Thymus (tissue), 11 donors: ENCODE measurements around the gene HCN2. TPM values are rescaled to one million over a fixed set of nuclear protein-coding genes. Genes with fewer than 3 reads are reported as not detected.

Experiments
- DNase-seq, 9 donors: peaks; one replicate each; pipeline ENCODE4 v3.0.0-alpha.2; 2013; ENCODE audit warnings: low spot score in 9 of 9, low read depth in 6 of 9, missing footprints in 1 of 9
- H3K27ac ChIP-seq, 2 donors: one replicate each; pipeline ENCODE4 v1.5.1; 2013; ENCODE audit warnings: control low read depth in 1 of 2, low read depth in 1 of 2, low read length in 1 of 2, mild to moderate bottlenecking in 1 of 2, moderate library complexity in 1 of 2
- H3K27me3 ChIP-seq, 2 donors: one replicate each; pipeline ENCODE4 v1.5.1; 2013; ENCODE audit warnings: low read length in 1 of 2; ENCODE audit not compliant: control insufficient read depth in 2 of 2, insufficient read depth in 1 of 2
- H3K36me3 ChIP-seq, 2 donors: one replicate each; pipeline ENCODE4 v1.5.1; 2013; ENCODE audit warnings: low read length in 1 of 2, mild to moderate bottlenecking in 1 of 2, moderate library complexity in 1 of 2; ENCODE audit not compliant: control insufficient read depth in 2 of 2, insufficient read depth in 2 of 2
- H3K4me1 ChIP-seq, 2 donors: one replicate each; pipeline ENCODE4 v1.5.1; 2013; ENCODE audit warnings: low read length in 2 of 2; ENCODE audit not compliant: control insufficient read depth in 2 of 2, insufficient read depth in 2 of 2
- H3K4me3 ChIP-seq, 2 donors: one replicate each; pipeline ENCODE4 v1.5.1; 2013; ENCODE audit warnings: low read length in 2 of 2, control low read depth in 1 of 2, mild to moderate bottlenecking in 1 of 2
- H3K9me3 ChIP-seq, 2 donors: one replicate each; pipeline ENCODE4 v1.5.1; 2013; ENCODE audit warnings: low read length in 1 of 2, mild to moderate bottlenecking in 1 of 2; ENCODE audit not compliant: control insufficient read depth in 2 of 2, insufficient read depth in 1 of 2
- WGBS: extraction: QIAGEN DNeasy Blood & Tissue Kit; methylation state at CpG from one replicate; pipeline ENCODE4 v1.1.7; 2013; 5-methylcytosine and 5-hydroxymethylcytosine counted together
- polyA plus RNA-seq: library from polyadenylated mRNA; stranded (reverse); fragments of 200-250 nt; gene quantifications from one replicate; pipeline ENCODE4 v1.2.3, GENCODE V29; 2013
- total RNA-seq: library from RNA; stranded (reverse); fragments of 120-200 nt; gene quantifications from one replicate; pipeline ENCODE4 v1.2.4, GENCODE V29; 2013
- donor health status: healthy.

The HCN2 gene
- total and polyA plus RNA-seq, 2 donors: 0.05 to 0.46 TPM

GRCh38 chr19:575527-576506 lies 13.9 kb upstream of the HCN2 start:
- Histone ChIP-seq H3K4me3 (no peak overlapping the region), H3K9me3 (no peaks in the 10 kb centered on the region), H3K27ac (no peak overlapping the region), H3K36me3 (peaks cover 31% of the 10 kb centered on the region in 2 donors), H3K27me3 (no peaks in the 10 kb centered on the region), H3K4me1 (peaks cover 21 to 38% of the 10 kb centered on the region in 2 donors)
- no peak for DNase-seq
- 89% methylated on average over 38 of the region's 38 CpGs for WGBS

GRCh38 chr19:576768-577438 lies 12.8 kb upstream of the HCN2 start:
- Histone ChIP-seq H3K4me1 (peaks cover 19 to 28% of the 10 kb centered on the region in 2 donors), H3K36me3 (peaks cover 40 to 41% of the 10 kb centered on the region in 2 donors), H3K4me3 (no peak overlapping the region), H3K27ac (no peak overlapping the region), H3K27me3 (no peaks in the 10 kb centered on the region), H3K9me3 (no peaks in the 10 kb centered on the region)
- 94% methylated on average over 28 of the region's 28 CpGs for WGBS
- no peak for DNase-seq

- H3K27me3 ChIP-seq: no peaks in the 10 kb centered on the region
- H3K36me3 ChIP-seq: peaks cover 46 to 49% of the 10 kb centered on the region in 2 donors
- H3K4me3 ChIP-seq: no peak overlapping the region
- WGBS: 96% methylated on average over 66 of the region's 66 CpGs
- no peak for DNase-seq
- peaks cover 19 to 25% of the 10 kb centered on the region in 2 donors for H3K4me1 ChIP-seq
- no peak overlapping the region for H3K27ac ChIP-seq
- H3K9me3 ChIP-seq: no peaks in the 10 kb centered on the region
Observed at GRCh38 chr19:577439-578392, 12.0 kb upstream of the HCN2 start.

GRCh38 chr19:579111-579841 lies 10.4 kb upstream of the HCN2 start:
- no peak for DNase-seq
- Histone ChIP-seq H3K27me3 (no peaks in the 10 kb centered on the region), H3K4me1 (peaks cover 12 to 17% of the 10 kb centered on the region in 2 donors), H3K4me3 (no peak overlapping the region), H3K36me3 (peaks cover 51 to 58% of the 10 kb centered on the region in 2 donors), H3K9me3 (no peaks in the 10 kb centered on the region), H3K27ac (no peak overlapping the region)
- WGBS: 98% methylated on average over 46 of the region's 46 CpGs

- 97% methylated on average over 11 of the region's 11 CpGs for WGBS
- Histone ChIP-seq H3K4me1 (peaks cover 7 to 13% of the 10 kb centered on the region in 2 donors), H3K27ac (no peak overlapping the region), H3K9me3 (no peaks in the 10 kb centered on the region), H3K27me3 (peaks cover 0 to 4% of the 10 kb centered on the region in 2 donors), H3K4me3 (no peak overlapping the region), H3K36me3 (peaks cover 51 to 58% of the 10 kb centered on the region in 2 donors)
- DNase-seq: no peak
Observed at GRCh38 chr19:579842-580155, 9.9 kb upstream of the HCN2 start.

GRCh38 chr19:580274-580835 lies 9.3 kb upstream of the HCN2 start:
- Histone ChIP-seq H3K27me3 (peaks cover 0 to 5% of the 10 kb centered on the region in 2 donors), H3K27ac (no peak overlapping the region), H3K4me1 (peaks cover 2 to 7% of the 10 kb centered on the region in 2 donors), H3K36me3 (peaks cover 51 to 55% of the 10 kb centered on the region in 2 donors), H3K9me3 (no peaks in the 10 kb centered on the region), H3K4me3 (no peak overlapping the region)
- no peak for DNase-seq
- 97% methylated on average over 22 of the region's 22 CpGs for WGBS

- H3K27ac ChIP-seq: no peak overlapping the region
- no peak overlapping the region for H3K4me3 ChIP-seq
- no peaks in the 10 kb centered on the region for H3K4me1 ChIP-seq
- DNase-seq: no peak
- no peaks in the 10 kb centered on the region for H3K9me3 ChIP-seq
- 97% methylated on average over 40 of the region's 40 CpGs for WGBS
- H3K27me3 ChIP-seq: peaks cover 2 to 17% of the 10 kb centered on the region in 2 donors
- peaks cover 49 to 55% of the 10 kb centered on the region in 2 donors for H3K36me3 ChIP-seq
Observed at GRCh38 chr19:581399-582111, 8.1 kb upstream of the HCN2 start.
